Measurements from ENCODE around the gene HMG20A.

Gene HMG20A

DNA sequence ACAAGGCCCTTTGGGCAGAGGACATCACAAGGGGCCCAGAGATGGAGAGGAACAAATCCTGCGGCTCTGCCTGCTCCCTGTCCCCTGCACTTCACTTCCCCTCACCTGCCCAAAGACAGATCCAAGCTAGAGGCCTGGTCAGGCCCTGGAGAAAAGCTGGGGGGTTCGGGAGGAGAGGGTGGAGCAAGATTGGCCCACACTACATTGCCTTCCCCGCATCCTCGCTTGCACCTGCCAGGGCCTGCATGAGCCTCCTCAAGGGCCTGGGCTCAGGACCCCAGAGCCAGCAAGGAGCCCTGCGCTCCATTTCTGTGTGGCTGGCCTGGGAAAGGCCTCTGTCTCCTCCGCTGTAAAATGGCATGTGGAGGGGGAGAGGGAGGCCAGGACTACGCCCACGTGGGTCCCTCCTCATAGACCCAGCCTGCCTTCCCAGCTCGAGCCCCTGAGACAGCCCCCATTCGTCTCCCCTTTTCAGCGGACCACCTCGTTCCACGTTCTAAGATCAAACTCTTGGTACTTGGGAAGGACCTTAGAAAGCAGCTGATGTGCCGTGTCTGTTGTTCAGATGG is 106.0 kb downstream of the HMG20A start:
- DNase-seq: no peak

DNA sequence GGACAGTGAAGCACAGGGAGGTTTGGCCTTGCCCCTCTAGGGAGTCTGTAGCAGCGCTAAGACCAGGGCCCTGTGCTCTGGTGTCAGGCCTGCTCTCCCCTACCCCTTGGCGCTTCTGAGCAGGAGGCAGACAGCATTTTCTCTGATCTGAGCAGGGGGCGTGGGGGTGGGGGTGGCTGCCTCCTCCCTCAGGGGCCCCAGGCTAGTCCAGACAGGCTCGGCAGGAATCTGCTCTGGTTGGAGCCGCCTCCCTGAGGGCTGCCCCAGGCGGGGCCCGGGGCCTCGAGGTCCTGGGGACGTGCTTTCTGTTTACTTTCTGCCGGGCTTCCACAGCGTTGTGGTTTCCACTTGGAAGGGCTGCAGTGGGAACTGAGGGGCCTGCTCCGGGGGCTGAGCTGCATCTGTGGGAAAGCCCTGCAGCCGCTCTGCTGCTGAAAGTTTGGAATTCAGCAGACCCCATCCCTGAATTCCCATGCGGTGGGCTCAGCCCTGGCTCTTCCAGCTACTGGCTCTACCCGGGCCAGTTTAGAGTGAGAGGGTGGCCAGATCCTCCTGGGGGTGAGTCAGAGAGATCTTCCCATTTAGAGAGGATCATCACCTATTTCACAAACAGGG is 106.6 kb downstream of the HMG20A start:
- no peak for DNase-seq

DNA sequence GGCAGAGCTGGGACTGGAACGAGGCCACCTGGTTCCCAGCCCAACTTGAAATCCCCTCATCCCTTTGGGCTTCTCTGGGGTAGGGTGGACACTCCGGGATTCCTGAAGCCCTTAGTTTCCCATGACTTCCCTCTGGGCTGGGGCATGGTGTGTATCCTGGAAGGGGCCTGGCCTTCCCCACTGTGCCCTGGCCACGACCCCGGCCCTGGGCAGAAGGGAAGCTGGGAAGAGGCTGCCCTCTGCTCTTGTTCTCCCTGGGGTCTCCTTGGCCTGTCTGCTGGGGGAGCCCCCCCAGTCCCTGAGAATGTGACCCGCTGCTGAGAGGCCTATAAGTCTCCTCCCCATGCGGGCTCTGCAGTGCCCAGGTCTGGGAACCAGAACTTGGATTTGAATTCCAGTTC is 107.1 kb downstream of the HMG20A start:
- no peak for DNase-seq

DNA sequence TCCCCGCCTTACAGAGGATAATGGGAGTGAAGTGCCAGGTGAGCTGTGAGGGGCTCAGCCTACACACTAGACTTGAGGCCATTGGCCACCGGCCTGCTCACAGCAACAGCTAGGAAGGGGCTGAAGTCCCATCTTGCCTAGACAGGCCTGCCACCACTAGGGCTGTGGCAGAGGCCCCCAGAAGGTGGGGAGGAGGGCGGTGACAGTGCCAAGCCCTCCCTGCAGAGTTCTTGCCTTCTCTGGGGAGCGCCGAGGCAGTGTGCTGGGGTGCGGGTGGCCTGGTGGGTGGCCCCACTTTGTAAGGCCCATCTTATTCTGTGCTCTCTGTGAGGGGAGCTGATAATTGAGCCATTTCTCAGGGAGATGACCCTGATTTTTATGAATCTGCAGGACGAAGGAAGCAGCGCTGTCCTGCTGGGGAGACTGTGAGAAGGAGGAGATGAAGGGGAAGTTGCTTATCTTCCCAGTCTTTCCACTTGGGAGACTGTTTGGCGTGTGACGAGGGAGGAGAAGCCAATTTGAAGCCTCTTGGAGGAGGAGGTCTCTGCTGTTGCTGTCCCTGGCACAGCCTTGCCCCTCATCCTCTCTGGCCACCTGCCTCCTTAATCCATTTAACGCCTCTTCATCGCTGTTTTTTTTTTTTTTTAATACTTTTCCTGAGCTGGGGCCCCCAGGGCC is 107.7 kb downstream of the HMG20A start:
- no peak for DNase-seq

DNA sequence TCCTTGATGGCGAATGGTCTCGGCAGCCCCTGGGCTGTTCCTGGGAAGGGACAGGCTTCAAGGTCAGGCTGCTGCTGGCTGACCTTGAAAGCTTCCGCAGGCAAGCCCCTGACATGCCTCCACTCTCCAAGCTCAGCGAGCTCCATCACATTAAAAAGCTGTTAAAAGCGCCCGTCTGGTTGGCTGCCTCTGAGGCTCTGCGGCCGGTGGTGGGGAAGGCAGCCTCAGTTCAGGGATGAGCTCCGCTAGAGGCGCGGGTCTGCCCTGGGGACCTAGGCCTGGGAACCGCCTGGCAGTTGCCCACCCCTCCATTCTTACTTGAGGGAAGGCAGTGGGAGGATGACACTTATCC is 108.3 kb downstream of the HMG20A start:
- DNase-seq: no peak

DNA sequence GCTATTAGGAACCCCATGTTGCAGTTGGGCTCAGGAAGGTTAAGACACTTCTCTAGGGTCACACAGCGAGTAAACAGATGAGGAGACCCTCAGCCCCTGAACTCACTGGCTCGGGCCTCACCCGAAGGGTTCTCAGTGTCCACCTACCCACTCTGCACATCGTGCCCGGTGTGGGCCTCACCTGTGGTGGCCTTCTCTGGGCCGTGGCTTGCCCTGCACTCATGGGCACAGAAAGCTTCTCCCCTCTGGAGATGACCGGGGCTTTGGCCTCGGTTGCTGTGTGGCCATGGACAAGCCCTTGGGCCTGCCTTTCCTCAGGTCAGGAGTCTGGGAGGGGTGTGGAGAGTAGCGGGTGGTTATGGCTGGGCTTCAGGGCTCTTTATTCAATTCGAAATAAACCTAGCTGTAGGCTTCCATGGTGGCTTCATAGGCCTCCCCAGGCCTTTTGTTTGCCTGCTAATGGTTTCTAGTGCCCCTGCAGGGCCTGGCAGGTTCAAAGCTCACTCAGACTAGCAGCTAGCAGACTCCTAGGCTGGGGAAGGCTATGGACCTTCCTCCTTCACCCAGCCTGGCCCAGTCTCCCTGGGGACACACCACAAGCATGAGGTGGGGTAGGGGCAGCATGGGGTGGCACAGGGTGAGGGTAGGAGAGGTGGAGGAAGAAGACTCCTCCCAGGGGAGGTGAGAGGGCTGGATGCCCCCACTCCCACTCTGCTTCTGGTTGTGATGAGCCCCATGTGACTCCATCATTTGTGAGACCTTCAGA is 108.9 kb downstream of the HMG20A start:
- DNase-seq: no peak

DNA sequence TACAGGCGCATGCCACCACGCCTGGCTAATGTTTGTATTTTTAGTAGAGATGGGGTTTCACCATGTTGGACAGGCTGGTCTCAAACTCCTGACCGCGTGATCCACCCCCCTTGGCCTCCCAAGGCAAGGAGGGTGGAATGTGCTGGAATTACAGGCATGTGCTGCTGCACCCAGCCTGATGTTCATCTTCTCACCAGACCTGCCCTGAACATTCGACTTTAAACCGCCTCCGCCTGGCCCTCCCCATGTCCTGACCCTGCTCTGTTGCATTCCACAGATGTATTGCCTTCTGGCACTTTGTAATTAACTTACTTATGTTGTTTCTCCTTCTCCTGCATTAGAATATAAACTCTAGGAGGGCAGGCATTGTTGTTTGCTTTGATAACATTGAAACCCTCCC is 109.9 kb downstream of the HMG20A start:
- no peak for DNase-seq

DNA sequence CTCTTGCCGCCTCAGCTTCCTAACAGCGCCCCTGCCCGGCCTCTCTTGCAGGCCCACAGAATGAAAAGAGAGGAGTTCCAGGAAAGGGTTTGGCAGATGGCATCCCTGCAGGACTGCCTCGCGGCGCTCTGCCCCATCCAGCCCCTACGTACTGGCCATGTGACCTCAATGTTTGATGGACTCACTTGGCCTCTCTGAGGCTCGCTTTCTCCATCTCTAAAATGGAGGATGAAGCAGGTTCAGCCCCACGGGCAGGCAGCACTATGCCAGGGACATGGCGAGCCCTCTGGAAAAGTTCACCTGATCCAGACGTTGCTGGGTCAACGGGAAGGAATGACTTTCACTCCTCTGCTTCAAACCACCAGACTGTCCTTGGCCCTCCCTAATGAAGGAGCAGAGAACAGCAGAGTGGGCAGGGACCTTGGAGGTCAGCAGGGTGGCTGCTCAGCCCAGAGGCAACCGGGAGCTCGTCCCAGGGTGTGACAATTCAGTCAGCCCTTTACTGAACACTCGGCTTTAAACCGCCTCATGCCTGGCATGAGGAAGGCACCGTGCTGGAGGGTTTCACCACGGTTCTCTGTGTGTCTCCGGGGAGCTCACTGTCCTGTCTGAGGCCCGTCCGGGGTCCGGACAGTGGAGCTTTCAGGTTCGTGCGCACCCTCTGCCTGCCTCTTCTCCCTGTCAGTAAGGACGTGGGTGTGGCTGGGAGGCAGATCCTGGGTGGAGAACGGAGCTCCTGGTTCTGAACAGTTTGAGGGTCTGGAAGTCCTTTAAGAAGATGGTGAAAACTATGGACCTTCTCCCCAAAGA is 110.7 kb downstream of the HMG20A start:
- no peak for DNase-seq

DNA sequence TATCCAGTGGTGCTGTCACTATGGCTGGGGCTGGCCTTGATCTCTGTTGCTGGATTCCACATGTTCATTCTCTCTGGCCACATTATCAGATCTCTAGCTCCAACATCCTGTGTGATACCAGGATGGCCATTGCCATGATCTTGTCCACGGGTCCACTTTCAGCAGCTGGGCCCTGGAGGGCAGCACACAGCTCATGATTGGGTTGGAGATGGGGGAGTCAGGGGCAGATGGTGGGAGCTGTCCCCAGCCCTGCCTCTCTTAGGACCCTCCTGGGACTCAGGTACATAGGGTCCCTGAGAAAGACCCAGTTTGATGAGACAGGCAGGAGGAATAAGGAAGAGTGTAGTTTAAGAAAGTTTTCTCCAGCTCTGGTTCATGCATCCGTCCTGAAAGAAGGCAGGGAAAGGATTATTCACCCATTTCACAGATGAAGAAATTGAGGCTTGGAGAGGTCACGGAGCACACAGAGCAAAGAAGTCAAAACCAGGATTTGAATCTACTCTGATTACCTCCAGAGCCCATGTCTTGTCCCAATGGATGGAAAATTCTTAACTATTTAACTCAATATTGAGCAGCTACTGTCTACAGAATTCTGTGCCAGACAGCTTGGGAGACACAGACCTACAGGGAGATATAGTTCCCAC is 111.5 kb downstream of the HMG20A start:
- no peak for DNase-seq

DNA sequence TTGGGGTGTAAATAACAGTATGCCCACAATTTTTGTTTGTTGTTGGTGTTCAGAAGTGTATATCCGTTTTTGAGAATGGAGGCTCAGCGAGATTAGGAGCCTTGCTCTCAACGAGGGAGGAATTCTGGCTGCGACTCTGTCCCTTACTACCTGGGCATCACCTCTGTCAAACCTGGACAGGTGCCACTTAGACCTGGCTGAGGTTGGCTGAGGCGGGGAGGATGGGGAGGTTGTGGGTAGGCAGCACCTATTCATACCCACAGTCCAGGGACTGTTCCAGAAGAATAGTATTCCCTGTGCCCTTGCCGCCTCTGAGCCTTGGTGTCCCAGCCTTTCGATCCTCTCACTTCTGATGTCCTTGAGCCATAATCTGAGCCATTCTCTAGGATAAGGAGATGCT is 112.2 kb downstream of the HMG20A start:
- DNase-seq: no peak

DNA sequence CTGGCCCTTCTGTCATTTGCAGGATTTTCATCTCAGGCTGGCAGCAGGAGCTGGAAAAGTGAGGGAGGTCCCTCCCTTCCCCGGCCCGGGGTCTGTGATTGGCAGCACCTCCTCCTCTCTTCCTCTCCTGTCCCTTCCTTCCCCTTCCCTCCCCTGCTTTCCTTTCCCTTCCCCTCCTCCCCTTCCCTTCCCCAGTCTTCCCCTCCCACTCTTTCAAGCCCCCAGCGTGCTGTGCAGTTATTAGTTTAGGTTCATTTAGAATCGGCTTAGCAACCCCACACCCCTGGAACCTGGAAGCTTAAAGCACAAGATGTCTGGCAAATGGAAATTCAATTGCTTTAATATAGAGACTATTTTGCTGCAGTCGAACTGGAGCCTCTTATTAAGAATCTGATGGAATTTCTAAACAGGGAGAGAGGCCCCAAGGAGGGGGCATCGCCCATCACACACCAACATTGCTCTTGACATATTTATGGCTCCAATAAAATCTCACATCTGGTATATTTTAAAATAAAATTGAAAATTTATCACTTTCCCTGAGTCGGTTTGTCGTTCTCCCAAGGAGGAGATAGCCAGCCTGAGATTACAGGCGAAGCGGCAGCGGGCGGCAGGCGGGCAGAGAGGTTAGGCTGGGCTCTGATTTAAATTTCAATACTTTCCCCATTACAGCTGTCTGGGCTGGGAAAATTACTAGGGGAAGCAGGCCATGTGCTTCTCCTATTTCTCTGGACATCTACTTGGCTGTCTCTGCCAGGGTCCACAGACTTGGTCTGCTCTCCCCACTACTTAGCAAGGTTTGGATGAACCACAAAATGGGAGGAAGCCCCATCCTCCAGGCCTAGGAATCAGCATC is 113.1 kb downstream of the HMG20A start:
- DNase-seq: no peak

Measured in CD4-positive, alpha-beta T cell treated with Interleukin-10 for 1 hour (primary cell).